ENCODE results near the gene CSF1R.

DNA sequence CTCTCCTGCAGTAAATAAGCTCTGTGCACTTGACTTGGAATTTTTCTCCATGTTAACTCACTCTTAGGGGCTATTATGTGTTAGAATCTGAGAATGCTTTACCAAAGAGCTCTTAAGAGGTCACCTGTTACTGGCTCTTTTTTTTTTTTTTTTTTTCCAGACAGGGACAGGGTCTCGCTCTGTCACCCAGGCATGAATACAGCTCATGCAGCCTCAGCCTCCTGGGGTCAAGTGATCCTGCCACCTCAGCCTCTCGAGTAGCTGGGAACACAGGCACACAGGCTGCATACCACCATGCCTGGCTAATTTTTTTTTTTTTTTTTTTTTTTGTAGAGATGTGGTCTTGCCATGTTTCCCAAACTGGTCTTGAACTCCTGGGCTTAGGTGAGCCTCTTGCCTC is 63.7 kb downstream of the CSF1R start:
- TF ChIP-seq CTCF (conservative IDR thresholded peaks at IDR 0.05) = no peak
- TF ChIP-seq ZFX (IDR thresholded peaks at IDR 0.05) = no peak

Data from C4-2B (cell line).